Endothelial cell of umbilical vein (primary cell): ENCODE results near the gene XYLT1. TPM values are rescaled to one million over a fixed set of nuclear protein-coding genes. Genes with fewer than 3 reads are reported as not detected.

ENCODE experiments used
- BruUV-seq: library from RNA; stranded (reverse); fragments of 400-500 nt; replicated peaks from 2 replicates; lab custom pipeline; 2021; lab: Mats Ljungman, UMichigan
- CTCF ChIA-PET: fragments of 300-600, 350-600 bp; sonication (Branson Sonifier 250); formaldehyde crosslinking; loops from one replicate; lab custom pipeline; 2021; ENCODE audit warnings: antibody characterized with exemption, inconsistent platforms; lab: Charles Lee
- POLR2A ChIA-PET: fragments of 300-600, 350-600 bp; sonication (Branson Sonifier 250); formaldehyde crosslinking; loops from one replicate; lab custom pipeline; 2021; ENCODE audit warnings: antibody characterized with exemption, inconsistent platforms; lab: Charles Lee
- DNase-seq: peaks from one replicate; pipeline ENCODE4 v3.0.0-alpha.2; 2011; ENCODE audit warnings: low read depth, low spot score
- FAIRE-seq: peaks from 2 replicates; lab custom pipeline; 2011; peaks lifted over from hg19 to GRCh38; lab: Jason Lieb, UNC
- H2AFZ ChIP-seq: 2 replicates; pipeline ENCODE4 v1.6.0; 2012; ENCODE audit warnings: low read depth, low read length, control low read depth, inconsistent platforms
- H3K27ac ChIP-seq: 2 replicates; pipeline ENCODE4 v1.5.1; 2011; ENCODE audit warnings: low read depth, mild to moderate bottlenecking, control low read depth, low read length, moderate library complexity; ENCODE audit not compliant: insufficient read depth
- H3K27me3 ChIP-seq, 2 experiments: 2 replicates each; pipeline versions ENCODE4 v1.6.0 to v1.6.1; 2011; ENCODE audit warnings: low read length in 2 of 2, mixed read lengths in 1 of 2; ENCODE audit not compliant: control insufficient read depth in 2 of 2, insufficient read depth in 2 of 2
- H3K36me3 ChIP-seq, 2 experiments: 2 replicates in 1 of 2; 3 replicates in 1 of 2; pipeline ENCODE4 v1.5.1; 2011; ENCODE audit warnings: low read length in 2 of 2, mild to moderate bottlenecking in 1 of 2, moderate library complexity in 1 of 2; ENCODE audit not compliant: control insufficient read depth in 2 of 2, insufficient read depth in 2 of 2; ENCODE audit errors: extremely low read depth in 1 of 2
- H3K4me1 ChIP-seq: 3 replicates; pipeline ENCODE4 v1.5.1; 2011; ENCODE audit warnings: mild to moderate bottlenecking, low read length; ENCODE audit not compliant: control insufficient read depth, insufficient read depth; ENCODE audit errors: extremely low read depth
- H3K4me2 ChIP-seq: 2 replicates; pipeline ENCODE4 v1.6.1; 2011; ENCODE audit warnings: low read length, control low read depth, mixed read lengths; ENCODE audit not compliant: insufficient read depth
- H3K4me3 ChIP-seq, 3 experiments: fragments of 200-600 bp in 1 of 3; sonication (generic), shearing (Covaris generic) in 1 of 3; replicated peaks in 1 of 3; 2 replicates each; pipeline ENCODE4 v1.5.1; 2011 to 2016; ENCODE audit warnings: control low read depth in 3 of 3, low read length in 3 of 3, mild to moderate bottlenecking in 2 of 3, inconsistent platforms in 1 of 3, low read depth in 1 of 3, moderate library complexity in 1 of 3; ENCODE audit not compliant: insufficient read depth in 1 of 3
- H3K79me2 ChIP-seq: 2 replicates; pipeline ENCODE4 v1.6.0; 2012; ENCODE audit warnings: low read length, inconsistent platforms; ENCODE audit not compliant: control insufficient read depth, insufficient read depth
- H3K9ac ChIP-seq: replicated peaks from 2 replicates; pipeline ENCODE3; 2011; ENCODE audit warnings: low read length, control low read depth; ENCODE audit not compliant: insufficient read depth; ENCODE audit errors: extremely low read depth
- H3K9me1 ChIP-seq: replicated peaks from 3 replicates; pipeline ENCODE4 v1.6.0; 2011; ENCODE audit warnings: mild to moderate bottlenecking, low read length; ENCODE audit not compliant: control insufficient read depth, insufficient read depth; ENCODE audit errors: extremely low read depth
- H3K9me3 ChIP-seq: replicated peaks from 2 replicates; pipeline ENCODE4 v1.5.1; 2012; ENCODE audit warnings: low read length, inconsistent platforms; ENCODE audit not compliant: control insufficient read depth, insufficient read depth
- H4K20me1 ChIP-seq: replicated peaks from 2 replicates; pipeline ENCODE3; 2011; ENCODE audit warnings: mild to moderate bottlenecking, low read length; ENCODE audit not compliant: control insufficient read depth, insufficient read depth; ENCODE audit errors: extremely low read depth
- CTCF ChIP-seq, 2 donors: IDR thresholded peaks; 1 replicate in 1 of 2; 2 replicates in 1 of 2; pipeline ENCODE4 v1.5.1; 2011; ENCODE audit warnings: low read length in 2 of 2, mild to moderate bottlenecking in 2 of 2, moderate library complexity in 2 of 2, control low read depth in 1 of 2, inconsistent platforms in 1 of 2, low read depth in 1 of 2; ENCODE audit not compliant: insufficient read depth in 1 of 2; ENCODE audit errors: extremely low read depth in 1 of 2
- EZH2 ChIP-seq: IDR thresholded peaks from 2 replicates; pipeline ENCODE4 v1.6.1; 2012; ENCODE audit warnings: borderline replicate concordance, low read depth, mild to moderate bottlenecking, moderate library complexity, low read length, inconsistent platforms; ENCODE audit not compliant: severe bottlenecking
- FOS ChIP-seq: IDR thresholded peaks from 2 replicates; pipeline ENCODE4 v1.6.1; 2011; ENCODE audit warnings: mild to moderate bottlenecking, low read length, moderate library complexity, borderline replicate concordance; ENCODE audit not compliant: insufficient read depth
- GATA2 ChIP-seq: IDR thresholded peaks from 2 replicates; pipeline ENCODE4 v1.7.0; 2011; ENCODE audit warnings: low read depth, mild to moderate bottlenecking, moderate library complexity, mixed read lengths, low read length; ENCODE audit not compliant: insufficient read length, insufficient read depth
- JUN ChIP-seq: IDR thresholded peaks from 2 replicates; pipeline ENCODE4 v1.6.1; 2011; ENCODE audit warnings: borderline replicate concordance, low read depth; ENCODE audit not compliant: insufficient read length, insufficient read depth
- MYC ChIP-seq: IDR thresholded peaks from one replicate; pipeline ENCODE4 v1.6.1; 2011; ENCODE audit warnings: mild to moderate bottlenecking, low read depth, low read length
- POLR2A ChIP-seq: IDR thresholded peaks from 2 replicates; pipeline ENCODE4 v1.6.1; 2012; ENCODE audit warnings: low read depth, mild to moderate bottlenecking, control low read depth, low read length
- POLR2AphosphoS5 ChIP-seq: IDR thresholded peaks from 2 replicates; pipeline ENCODE4 v1.6.1; 2012; ENCODE audit warnings: low read depth, mild to moderate bottlenecking, control low read depth, low read length, moderate library complexity; ENCODE audit not compliant: insufficient read depth
- dilution Hi-C: fragments of 300-500 bp; cut with MboI; formaldehyde crosslinking; loops from one replicate; pipeline ENCODE4 v1.15.0; 2019; ENCODE audit warnings: low sequenced_read_pairs; ENCODE audit not compliant: extremely low pct_ligation_motif_present
- intact Hi-C: fragments of 100-400 bp; cut with micrococcal nuclease; formaldehyde crosslinking; loops from one replicate; pipeline ENCODE4 v1.10.0; 2022
- polyA plus RNA-seq, 4 experiments: library from polyadenylated mRNA; depleted of rRNA in 3 of 4; stranded (reverse) in 3 of 4; unstranded in 1 of 4; fragments of >200 nt; gene quantifications; 2 replicates each; pipeline versions ENCODE4 v1.2.1 to v1.2.3, GENCODE V29; 2011 to 2012; ENCODE audit warnings: missing spikeins in 1 of 4
- total RNA-seq: library from RNA; stranded (reverse); gene quantifications from 2 replicates; pipeline ENCODE4 v1.2.3, GENCODE V29; 2021
- TF ChIP-seq, protein P1 (sequence below): IDR thresholded peaks from 2 replicates; pipeline ENCODE4 v1.6.1; 2011; ENCODE audit not compliant: insufficient read depth, insufficient read length

The XYLT1 gene
- total and polyA plus RNA-seq, 2 donors (not counting 3 experiments of a cell fraction or from before 2014, with no cell fraction given): 0.63 to 2.9 TPM

- dilution Hi-C loops: no loop called here
- H3K27me3 ChIP-seq: no peaks in the 10 kb centered on the region
- no peaks in the 10 kb centered on the region for H3K36me3 ChIP-seq
- H3K4me1 ChIP-seq: no peaks in the 10 kb centered on the region
- no peaks in the 10 kb centered on the region for H3K79me2 ChIP-seq
- no peaks in the 10 kb centered on the region for H4K20me1 ChIP-seq
- no peak overlapping the region for H3K27ac ChIP-seq
- BruUV-seq: no TSS peak
- DNase-seq (no peak), FAIRE-seq (no peak)
- intact Hi-C loops: no loop called here
- no peaks in the 10 kb centered on the region for H3K9me1 ChIP-seq
- H2AFZ ChIP-seq: no peak overlapping the region
- TF ChIP-seq POLR2AphosphoS5: no peak
- no peak for TF ChIP-seq GATA2
- TF ChIP-seq EZH2: no peak
- no peak for TF ChIP-seq JUN
- TF ChIP-seq, protein P1, sequence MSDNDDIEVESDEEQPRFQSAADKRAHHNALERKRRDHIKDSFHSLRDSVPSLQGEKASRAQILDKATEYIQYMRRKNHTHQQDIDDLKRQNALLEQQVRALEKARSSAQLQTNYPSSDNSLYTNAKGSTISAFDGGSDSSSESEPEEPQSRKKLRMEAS: no peak
- TF ChIP-seq MYC: no peak
- no peak for TF ChIP-seq POLR2A
- no peak for TF ChIP-seq CTCF (IDR thresholded peaks at IDR 0.05; ENCODE audit: extremely low read depth in 1 of 2, insufficient read depth in 1 of 2, low read depth in 1 of 2, low read length in 2 of 2)
- TF ChIP-seq FOS: no peak
- ChIA-PET CTCF (no interaction called here), POLR2A (no interaction called here)
- no peaks in the 10 kb centered on the region for H3K9me3 ChIP-seq
- H3K9ac ChIP-seq: no peak overlapping the region
- no peak overlapping the region for H3K4me2 ChIP-seq
- no peak overlapping the region for H3K4me3 ChIP-seq
These were observed 188.5 kb downstream of the XYLT1 start for GRCh38 chr16:17282247-17282646.
